ENCODE data around the gene TMEM131. TPM values are rescaled to one million over a fixed set of nuclear protein-coding genes. Genes with fewer than 3 reads are reported as not detected.

Gene TMEM131
- total RNA-seq, 1 donor, result 13.5 TPM

GRCh38 chr2:97769711-97770110, 226.0 kb downstream of the TMEM131 start:
- DNase-seq (ENCODE audit: low read depth in 2 of 3, low spot score in 2 of 3), result no peak

- no peak for DNase-seq (ENCODE audit: low read depth in 2 of 3, low spot score in 2 of 3)
Observed at GRCh38 chr2:97769308-97769707, 226.4 kb downstream of the TMEM131 start.

GRCh38 chr2:97766567-97766966, 229.2 kb downstream of the TMEM131 start:
- DNase-seq (ENCODE audit: low read depth in 2 of 3, low spot score in 2 of 3), result peak in 2 of 3 donors; percentile 20 to 42

GRCh38 chr2:97765933-97766332, 229.8 kb downstream of the TMEM131 start:
- DNase-seq (ENCODE audit: low read depth in 2 of 3, low spot score in 2 of 3), result no peak

- no peak for DNase-seq (ENCODE audit: low read depth in 2 of 3, low spot score in 2 of 3)
Observed at GRCh38 chr2:97764559-97765263, 231.0 kb downstream of the TMEM131 start.

- DNase-seq (ENCODE audit: low read depth in 2 of 3, low spot score in 2 of 3), result no peak
Observed at GRCh38 chr2:97763176-97763845, 232.4 kb downstream of the TMEM131 start.

- peak in 1 of 3 donors; percentile 7 for DNase-seq (ENCODE audit: low read depth in 2 of 3, low spot score in 2 of 3)
Observed at GRCh38 chr2:97761192-97761591, 234.6 kb downstream of the TMEM131 start.

- no peak for DNase-seq (ENCODE audit: low read depth in 2 of 3, low spot score in 2 of 3)
Observed at GRCh38 chr2:97760480-97761049, 235.2 kb downstream of the TMEM131 start.

GRCh38 chr2:97759727-97760407, 235.9 kb downstream of the TMEM131 start:
- no peak for DNase-seq (ENCODE audit: low read depth in 2 of 3, low spot score in 2 of 3)

GRCh38 chr2:97758131-97758705, 237.5 kb downstream of the TMEM131 start:
- no peak for DNase-seq (ENCODE audit: low read depth in 2 of 3, low spot score in 2 of 3)

- DNase-seq (ENCODE audit: low read depth in 2 of 3, low spot score in 2 of 3), result no peak
Observed at GRCh38 chr2:97757062-97757461, 238.7 kb downstream of the TMEM131 start.

- DNase-seq (ENCODE audit: low read depth in 2 of 3, low spot score in 2 of 3), result no peak
Observed at GRCh38 chr2:97755491-97755890, 240.3 kb downstream of the TMEM131 start.

GRCh38 chr2:97754690-97755346, 240.9 kb downstream of the TMEM131 start:
- DNase-seq (ENCODE audit: low read depth in 2 of 3, low spot score in 2 of 3), result no peak

- DNase-seq (ENCODE audit: low read depth in 2 of 3, low spot score in 2 of 3), result no peak
Observed at GRCh38 chr2:97752342-97753334, 243.1 kb downstream of the TMEM131 start.

- no peak for DNase-seq (ENCODE audit: low read depth in 2 of 3, low spot score in 2 of 3)
Observed at GRCh38 chr2:97751752-97752151, 244.0 kb downstream of the TMEM131 start.

GRCh38 chr2:97750017-97750416, 245.7 kb downstream of the TMEM131 start:
- no peak for DNase-seq (ENCODE audit: low read depth in 2 of 3, low spot score in 2 of 3)

GRCh38 chr2:97749581-97749980, 246.2 kb downstream of the TMEM131 start:
- DNase-seq (ENCODE audit: low read depth in 2 of 3, low spot score in 2 of 3), result no peak

- DNase-seq (ENCODE audit: low read depth in 2 of 3, low spot score in 2 of 3), result no peak
Observed at GRCh38 chr2:97747716-97748115, 248.0 kb downstream of the TMEM131 start.

GRCh38 chr2:97747285-97747684, 248.5 kb downstream of the TMEM131 start:
- DNase-seq (ENCODE audit: low read depth in 2 of 3, low spot score in 2 of 3), result no peak

Measured in hematopoietic multipotent progenitor cell (in vitro differentiated cells).